ENCODE results near the gene EIF3K.
"Not testable (repeated sequence)": the region's sequence is repeated elsewhere in the genome, so short reads cannot be mapped to it uniquely, and the experiment has no call there.

The EIF3K gene

DNA sequence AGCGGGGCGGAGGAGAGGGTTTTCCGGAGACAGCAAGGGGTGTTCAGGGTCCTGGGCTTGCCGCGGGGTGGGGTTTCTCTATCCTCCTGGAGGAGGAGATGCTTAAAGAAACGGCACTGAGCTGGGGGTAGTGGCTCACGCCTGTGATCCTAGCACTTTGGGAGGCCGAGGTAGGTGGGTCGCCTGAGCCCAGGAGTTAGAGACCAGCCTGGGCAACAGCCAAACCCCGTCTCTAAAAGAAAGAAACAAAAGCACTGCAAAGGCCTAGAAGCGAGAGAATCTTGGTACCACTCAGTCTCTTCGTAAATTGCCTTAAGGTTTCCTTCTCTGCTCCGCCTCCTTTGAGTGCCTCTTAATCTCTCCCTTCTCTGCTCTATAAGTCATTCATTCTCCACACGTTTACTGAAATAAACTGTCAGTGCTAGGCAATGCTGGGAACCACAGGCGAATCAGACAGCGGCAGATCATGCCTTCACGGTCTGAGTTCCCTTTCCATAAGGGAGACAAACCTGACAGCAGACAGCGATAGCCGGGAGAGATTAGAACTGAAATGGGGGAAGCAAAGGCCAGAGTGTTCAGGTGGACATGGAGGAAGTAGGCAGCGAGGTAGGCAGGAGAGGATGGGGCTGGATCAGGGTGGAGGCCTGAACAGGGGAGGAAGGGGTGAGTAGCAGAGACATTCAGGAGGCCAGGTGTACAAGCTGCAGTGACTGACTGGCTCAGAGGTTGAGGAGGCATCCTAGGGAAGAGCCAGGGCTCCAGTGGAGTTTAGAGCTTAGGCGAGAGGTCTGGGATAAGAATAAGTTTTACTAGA, 580 bp downstream of the EIF3K start:
- no peak for DNase-seq

DNA sequence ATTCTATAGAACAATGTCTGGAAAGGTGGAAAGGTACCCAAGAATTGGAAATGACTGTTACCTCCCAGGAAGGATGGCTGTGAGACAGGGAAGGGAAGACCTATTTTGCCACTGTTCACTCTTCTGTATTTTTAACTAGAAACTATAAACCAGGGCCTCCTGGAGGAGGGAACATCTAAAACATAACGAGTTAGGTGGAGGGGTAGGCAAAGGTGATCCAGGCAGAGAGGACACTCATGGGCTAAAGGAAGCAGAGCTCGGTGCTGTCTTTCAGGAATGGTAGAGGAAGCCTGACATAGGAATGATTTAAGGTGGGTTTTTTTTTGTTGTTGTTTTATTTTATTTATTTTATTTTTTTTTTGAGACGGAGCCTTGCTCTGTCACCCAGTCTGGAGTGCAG, 5.8 kb downstream of the EIF3K start:
- no peak for DNase-seq

DNA sequence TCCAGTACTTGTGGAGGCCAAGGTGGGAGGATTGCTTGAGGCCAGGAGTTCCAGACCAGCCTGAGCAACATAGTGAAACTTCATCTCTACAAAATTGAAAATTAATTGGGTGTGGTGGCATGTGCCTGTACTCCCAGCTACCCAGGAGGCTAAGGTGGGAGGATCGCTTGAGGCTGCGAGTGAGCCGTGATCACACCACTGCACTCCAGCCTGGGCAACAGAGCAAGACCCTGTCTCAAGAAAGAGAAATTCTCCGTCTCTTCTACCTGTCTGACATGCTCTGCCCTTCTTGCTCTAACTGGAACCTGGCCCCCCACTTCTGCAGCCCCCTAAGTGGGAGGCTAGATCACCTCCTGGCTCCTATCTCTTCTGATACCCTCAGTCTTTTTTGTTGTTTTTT, 7.4 kb downstream of the EIF3K start:
- DNase-seq: no peak

DNA sequence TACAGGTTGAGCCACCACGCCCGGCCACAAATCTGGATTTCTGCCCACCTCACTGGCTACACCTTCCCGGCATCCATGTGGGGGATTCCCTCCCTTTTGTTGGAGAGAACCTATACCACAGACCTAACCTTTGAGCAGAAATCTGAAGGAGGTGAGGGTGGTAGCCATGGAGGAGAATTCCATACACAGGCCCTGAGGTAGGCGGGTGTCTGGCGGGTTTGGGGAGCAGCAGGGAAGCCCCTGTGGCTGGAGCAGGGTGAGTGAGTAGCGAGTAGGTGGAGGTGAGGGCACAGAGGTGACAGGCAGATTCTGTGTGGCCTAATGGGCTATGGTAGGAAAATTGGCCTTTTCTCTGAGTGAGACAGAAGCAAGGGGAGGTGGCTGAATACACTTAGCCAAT, 10.6 kb downstream of the EIF3K start:
- no peak for DNase-seq

DNA sequence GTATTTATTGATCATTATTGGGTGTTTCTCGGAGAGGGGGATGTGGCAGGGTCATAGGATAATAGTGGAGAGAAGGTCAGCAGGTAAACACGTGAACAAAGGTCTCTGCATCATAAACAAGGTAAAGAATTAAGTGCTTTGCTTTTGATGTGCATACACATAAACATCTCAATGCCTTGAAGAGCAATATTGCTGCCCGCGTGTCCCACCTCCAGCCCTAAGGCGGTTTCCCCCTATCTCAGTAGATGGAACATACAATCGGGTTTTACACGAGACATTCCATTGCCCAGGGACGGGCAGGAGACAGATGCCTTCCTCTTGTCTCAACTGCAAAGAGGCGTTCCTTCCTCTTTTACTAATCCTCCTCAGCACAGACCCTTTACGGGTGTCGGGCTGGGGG, 12.3 kb downstream of the EIF3K start:
- not testable (repeated sequence) for DNase-seq

DNA sequence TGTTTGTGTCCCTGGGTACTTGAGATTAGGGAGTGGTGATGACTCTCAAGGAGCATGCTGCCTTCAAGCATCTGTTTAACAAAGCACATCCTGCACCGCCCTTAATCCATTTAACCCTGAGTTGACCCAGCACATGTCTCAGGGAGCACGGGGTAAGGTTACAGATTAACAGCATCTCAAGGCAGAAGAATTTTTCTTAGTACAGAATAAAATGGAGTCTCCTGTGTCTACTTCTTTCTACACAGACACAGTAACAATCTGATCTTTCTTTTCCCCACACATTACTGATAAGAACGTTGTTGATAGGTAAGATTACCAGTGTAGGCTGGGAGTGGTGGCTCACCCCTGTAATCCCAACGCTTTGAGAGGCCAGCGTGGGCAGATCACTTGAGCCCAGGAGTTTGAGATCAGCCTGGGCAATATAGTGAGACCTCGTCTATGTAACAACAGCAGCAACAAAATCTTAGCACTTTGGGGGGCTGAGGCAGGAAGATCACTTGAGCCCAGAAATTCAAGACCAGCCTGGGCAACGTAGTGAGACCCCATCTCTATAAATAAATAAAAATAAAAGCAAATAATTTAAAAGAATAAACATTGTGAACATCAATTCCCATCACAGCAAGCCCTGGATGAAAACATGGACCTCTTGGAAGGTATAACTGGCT, 13.0 kb downstream of the EIF3K start:
- DNase-seq: not testable (repeated sequence)

DNA sequence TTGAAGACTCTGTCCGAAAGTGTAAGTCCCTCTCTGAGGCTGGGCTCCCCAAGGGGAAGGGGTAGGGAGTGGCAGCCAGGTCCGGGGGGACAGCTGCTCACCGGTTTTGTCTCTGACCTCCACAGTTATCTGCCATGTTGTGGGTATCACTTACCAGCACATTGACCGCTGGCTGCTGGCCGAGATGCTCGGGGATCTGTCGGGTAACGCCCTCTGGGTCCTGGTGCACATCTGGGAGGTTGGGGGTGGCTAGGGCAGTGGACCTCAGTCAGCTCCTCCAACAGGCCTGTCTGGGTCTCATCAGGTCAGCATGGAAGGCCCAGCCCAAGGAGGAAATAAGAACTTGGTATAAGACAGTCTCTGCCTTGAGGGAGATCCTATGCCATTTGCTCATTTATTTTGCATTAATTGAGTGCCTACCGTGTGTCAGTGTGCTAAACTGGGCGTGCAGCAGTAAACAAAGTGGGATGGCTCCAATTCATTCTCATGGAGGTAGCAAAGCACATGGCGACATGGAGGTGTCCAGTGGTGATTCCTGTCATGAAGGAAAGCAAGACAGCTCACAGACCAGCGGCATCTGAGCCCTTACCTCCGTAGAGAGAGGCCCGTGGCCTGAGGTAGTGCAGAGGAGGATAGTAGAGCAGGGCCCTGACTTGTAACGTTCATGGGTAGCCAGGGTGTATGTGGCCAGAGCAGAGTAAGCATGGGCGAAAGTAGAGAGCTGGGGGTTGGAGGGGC, 13.7 kb downstream of the EIF3K start:
- DNase-seq: no peak

DNA sequence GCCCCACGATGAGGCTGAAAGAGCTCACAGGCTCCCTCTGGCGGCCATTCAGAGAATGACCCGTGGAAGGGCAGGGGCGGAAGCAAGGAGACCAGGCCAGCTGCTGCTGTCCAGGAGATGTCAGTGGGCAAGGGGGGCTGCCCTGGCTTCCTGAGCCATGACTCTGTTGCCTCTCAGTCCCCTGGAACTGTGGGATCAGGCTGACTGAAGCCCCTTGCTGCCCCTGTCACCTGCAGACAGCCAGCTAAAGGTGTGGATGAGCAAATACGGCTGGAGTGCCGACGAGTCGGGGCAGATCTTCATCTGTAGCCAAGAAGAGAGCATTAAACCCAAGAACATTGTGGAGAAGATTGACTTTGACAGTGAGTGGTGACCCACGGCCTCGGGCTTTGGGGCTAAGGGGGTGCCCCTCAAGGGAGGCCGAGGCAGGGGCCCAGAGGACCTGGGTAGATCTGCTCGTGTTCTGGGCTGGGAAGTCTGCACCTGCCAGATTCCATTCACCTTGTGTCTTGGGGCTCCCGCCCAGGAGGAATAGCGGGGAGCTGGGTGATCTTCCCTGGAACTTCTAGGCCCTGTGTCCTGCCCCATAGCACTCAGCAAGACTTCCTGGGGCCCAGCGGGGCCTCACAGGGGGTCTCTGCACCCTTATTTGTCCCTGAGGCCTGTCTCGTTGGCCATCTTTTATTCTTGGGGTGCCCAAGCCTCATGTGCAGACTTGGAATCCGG, 15.9 kb downstream of the EIF3K start:
- no peak for DNase-seq

DNA sequence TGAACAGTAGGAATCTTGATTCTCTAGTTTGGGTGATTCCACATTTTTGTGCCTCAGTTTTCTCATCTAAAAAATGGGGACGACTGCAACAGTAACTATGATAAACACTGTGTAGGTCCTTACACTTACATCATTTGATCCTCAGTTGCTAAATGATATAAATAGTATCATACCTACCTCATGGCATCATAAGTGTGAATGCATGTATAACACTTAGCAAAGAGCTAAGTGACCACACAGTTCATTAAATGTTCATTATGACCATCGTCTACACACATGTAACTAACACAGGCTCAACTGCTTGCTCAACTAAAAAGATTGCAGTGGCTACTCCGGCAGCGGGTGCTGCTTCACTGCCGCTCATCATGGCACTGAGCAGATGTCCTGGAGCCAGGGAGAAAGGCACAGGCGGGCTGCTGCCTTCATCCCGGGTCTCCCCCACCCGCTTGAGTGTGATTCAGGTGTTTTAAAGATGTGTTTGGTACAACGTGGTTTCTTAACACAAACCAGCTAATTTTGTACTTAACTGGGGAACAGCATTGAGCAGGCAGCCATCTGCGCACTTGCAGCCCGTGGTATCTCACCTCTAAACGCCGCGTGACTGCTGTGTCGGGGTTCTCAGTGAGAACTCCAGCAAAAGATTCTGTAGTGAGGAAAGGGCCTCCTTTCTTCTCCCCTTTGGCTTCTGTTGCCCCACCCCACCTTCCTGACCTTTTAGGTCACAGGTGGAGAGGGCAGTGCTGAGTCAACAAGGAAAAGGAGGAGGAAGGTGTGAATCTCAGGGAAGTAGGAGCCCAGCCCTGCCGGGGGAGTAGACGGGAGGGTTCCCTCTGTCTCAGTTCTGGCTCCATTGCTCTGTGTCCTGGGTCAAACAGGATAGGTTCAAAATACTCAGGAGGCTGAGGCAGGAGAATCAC, 16.8 kb downstream of the EIF3K start:
- no peak for DNase-seq

DNA sequence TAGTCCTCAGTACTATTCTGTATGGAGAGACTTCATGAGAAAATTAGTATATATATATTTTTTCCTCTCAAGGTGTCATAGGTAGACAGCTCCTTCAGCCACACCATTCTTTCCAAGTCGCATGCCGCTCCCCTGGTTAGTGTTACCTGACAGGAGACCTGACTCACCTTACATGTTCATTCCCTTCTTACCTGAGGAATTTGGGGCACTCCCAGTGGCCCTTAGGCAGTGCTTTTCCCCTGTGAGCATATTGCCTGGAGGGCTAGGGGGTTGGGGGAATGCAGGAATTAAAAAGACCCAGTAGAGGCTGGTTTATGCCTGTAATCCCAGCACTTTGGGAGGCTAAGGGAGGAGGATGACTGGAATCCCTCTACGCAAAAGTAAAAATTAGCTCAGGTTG, 19.5 kb downstream of the EIF3K start:
- DNase-seq: no peak

DNA sequence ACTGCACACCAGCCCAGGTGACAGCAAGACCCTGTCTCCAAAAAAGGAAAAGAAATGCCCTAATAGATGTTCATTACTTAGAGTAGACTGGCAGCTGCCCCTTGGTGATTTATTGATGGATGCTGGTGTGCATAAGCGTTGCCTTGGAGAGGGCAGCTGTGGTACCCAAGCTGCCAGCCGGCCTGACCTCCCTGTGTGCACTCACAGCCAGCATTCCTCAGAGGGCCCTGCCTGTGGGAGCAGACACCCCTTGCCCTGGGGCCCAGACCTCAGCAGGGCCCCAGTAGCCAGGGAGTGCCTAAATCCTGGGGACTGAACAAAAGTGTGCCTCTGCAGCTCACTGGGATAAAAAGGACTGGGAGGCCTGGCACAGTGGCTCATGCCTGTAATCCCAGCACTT, 20.7 kb downstream of the EIF3K start:
- no peak for DNase-seq

DNA sequence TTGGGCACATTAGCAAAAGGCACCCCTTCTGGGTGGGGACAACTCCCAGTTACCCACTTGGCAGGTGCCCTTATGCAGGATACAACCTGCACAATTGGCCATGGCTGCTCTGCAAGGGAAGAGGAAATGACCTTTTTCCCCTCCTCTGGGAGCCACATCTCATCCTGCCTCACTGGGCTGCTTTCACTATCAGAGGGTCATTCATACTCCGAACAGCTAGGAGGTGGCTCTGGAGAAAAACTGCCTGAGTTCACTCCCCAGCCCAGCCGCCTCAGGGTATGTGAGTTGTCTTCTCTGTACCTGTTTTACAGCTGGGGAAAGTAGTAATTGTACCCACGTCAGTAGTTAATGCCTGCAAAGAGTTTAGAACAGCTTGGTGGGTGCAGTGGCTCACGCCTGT, 21.4 kb downstream of the EIF3K start:
- DNase-seq: no peak

DNA sequence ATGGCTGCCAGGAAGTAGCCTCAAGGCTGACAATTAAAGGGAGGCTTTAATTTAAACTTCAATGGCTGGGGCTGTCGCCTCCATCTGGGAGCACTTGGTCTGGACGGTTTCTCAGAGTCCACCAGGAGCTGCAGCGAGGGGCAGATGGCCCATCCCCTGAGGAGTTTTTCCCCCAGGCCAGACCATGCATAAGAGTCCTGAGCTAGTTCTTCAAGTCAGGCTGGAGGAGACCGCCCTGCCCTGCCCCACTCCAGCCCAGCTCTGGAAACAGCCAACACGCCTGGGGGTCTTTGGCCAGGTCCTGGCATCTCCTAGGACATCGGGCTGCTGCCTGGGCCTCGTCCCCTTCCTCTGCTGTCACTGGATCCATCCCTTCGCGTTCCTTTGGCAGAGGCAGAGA, 23.2 kb downstream of the EIF3K start:
- DNase-seq: no peak

DNA sequence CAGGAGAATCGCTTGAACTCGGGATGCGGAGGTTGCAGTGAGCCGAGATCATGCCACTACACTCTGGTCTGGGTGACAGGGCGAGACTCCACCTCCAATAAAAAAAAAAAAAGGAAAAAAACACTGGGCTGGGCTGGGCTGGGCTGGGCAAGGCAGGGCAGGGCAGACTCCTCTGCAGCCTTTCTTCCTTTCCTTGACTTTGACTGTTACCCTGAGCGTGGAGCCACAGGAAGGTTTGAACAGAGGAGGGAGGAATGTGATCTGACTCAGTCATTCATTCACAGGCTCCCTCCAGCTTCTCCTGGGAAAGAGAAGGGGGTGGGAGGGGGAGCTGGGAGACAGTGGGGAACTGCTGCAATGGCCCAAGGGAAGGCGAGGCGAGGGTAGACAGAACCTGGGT, 25.7 kb downstream of the EIF3K start:
- DNase-seq: no peak

DNA sequence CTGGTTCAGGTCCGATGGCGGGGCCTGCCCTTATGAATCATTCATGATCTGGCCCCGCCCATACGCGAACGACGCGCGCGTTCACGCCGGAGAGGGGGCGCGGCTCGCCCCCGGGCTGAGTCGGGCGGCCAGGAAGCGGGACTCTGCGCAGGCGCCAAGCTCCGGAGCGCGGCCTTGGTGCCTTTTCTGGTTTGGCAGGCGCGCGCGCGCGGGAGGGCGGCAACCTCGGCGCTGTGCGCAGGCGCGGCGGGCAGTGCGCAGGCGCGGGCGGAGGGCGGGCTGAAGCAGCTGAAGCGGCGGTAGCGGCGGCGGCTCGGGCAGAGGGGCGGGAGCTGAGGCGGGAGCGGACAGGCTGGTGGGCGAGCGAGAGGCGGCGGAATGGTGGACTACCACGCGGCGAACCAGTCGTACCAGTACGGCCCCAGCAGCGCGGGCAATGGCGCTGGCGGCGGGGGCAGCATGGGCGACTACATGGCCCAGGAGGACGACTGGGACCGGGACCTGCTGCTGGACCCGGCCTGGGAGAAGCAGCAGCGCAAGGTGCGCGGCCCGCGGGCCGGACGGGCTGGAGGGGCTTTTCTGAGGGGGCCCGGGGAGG, 28.5 kb downstream of the EIF3K start, which contains the start of gene ACTN4:
TSS of gene ACTN4 (plus strand) at position 282 of the 598 bp plus-strand sequence. CDS start at position 379, 97 bp downstream.
- peak; percentile 86 for DNase-seq

DNA sequence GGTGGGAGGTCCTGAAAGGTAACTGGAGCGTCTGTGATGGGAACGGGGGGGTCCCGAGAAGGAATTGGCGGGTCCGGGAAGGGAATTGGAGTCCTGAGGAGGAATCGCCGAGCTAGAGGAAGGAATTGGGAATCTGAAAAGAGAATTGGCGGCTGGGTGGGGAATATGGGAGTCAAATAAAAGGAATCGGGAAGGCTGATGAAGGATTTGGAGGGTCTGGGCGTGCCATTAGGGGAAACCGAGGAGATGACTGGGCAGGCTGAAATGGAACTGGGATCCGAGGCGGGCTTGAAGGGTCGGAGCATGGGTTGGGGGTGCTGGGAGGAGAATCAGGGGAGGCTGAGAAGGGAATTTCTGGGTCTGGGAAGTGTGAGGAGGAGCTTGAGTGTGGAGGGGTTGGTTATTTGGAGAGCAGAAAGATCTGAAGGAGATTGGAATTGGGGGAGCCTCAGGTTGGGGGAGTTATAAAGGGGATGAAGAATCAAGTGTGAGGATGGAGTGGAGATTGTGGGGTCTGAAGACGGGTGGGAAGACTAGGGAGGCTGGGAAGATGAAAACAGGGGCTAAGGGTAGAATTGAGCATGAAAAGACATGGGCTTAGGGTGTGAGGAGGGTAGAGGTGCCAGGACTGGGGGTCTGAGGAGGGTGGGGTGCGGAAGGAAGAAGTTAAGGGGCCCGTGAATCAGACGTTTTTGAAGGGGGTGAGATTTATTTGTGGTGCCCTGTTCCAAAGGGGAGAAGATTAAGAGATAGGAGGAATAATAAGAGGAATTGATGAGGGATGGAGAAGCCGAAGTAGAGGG, 29.2 kb downstream of the EIF3K start:
- no peak for DNase-seq

DNA sequence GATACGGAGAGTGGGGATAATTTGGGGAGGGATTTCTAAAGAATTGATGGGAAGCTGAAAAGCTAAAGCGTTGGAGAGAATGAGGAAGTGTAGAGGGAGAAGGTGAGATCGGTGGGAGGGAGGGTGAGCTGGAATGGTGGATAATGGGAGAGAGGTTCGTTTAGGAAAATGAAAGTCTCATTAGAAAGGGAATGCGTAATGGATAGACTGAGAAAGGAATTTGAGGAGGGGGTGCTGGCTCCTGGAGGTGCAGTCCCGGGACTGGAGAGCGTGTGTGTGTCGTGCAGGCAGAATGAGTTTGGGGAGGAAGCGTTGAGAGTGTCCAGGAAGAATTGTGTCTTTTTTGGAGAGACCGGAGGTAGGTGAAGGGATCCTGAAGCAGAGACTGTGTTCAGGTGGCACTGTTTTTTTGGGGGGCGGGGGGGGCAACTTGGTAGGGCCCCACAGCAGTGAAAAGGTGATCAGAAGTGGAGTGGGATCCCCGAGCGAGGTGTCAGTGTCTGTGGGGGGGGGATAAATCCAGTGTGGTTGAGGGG, 29.8 kb downstream of the EIF3K start:
- DNase-seq: no peak

DNA sequence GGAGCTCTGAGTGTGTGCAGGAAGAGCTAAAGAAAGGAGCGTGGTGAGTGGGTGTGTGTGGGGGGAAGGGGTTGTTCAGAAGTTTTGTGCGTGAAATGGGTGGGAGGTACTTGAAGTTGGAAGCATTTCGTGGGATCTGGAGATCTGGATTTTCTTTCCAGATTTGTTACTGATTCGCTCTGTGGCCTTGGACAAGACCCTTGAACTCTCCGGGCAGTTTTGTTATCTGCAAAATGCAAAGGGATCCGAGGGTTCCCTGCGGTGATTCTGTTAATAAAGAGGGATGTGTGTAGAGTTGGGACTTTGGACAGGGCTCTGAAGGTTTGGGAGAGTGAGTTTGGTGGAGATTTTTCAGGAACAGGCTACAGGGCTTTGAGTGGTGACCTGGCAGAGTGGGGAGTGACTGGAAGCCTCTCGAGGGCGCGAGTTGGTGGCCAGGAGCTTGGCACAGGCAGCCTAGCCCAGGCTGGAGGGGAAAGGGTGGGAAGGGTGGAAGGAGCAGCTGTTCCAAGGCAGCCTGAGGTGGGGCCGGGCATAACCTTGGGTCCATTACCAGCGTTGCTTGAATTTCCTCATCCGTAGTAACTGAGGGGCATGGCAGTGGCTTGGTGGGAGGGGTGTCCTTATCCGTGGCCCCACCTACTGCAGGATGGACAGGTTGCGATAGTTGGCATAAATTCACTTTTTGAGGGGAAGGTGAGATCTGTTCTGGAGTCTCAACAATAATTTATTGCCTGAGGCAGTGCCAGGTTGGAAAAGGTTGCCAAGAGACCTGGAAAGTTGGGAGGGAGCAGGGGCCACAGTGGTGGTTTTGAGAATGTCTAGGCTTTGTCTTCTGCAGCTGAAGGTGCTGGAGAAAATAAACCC, 30.6 kb downstream of the EIF3K start:
- DNase-seq: peak; percentile 79

DNA sequence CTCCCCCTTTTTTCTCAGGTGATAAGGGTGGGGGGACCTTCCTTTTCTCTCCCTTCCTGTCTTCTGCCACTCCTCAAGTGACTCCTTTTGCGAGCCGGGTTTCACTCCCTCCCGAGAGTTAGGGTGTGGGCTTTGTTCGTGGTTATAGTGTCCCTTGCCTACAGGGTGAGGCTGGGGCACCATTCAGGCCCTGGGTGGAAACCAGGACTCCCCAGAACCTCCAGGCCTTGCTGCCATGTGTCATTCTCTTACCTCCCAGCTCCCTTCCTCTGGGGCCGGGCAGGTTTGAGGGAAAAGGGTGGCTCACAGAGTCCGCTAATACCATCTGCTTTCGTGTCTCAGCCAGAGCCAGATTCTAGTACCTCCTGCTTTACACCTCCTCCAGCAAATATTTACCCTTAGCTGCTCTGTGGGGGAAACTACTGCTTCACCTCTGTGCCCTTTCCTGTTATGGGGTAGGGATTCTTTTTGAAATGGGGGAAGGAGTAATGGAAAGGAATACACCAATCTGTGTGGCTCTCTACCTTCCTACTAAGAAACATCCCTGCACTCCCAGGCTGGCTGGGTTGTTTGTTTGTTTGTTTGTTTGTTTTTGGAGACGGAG, 31.3 kb downstream of the EIF3K start:
- peak; percentile 37 for DNase-seq

Data from NCI-H2029 treated with DMSO at 0.1 percent for 48 hours (cell line).